Measurements from ENCODE around the gene MFNG. TPM values are rescaled to one million over a fixed set of nuclear protein-coding genes. Genes with fewer than 3 reads are reported as not detected.

MFNG gene
- total RNA-seq, 4 donors from 2014 or later = 11.7 to 24.9 (median 19.4) TPM

GRCh38 chr22:37432708-37433054 is 53.5 kb downstream of the MFNG start:
- H3K27me3 ChIP-seq = peaks cover 3 to 79% of the 10 kb centered on the region in 2 donors
- H3K27ac ChIP-seq = no peak overlapping the region
- H3K4me3 ChIP-seq = no peak overlapping the region
- H3K36me3 ChIP-seq = no peaks in the 10 kb centered on the region
- H3K4me1 ChIP-seq = peaks cover 0 to 7% (median 4%) of the 10 kb centered on the region in 4 donors
- TF ChIP-seq EP300 (IDR thresholded peaks at IDR 0.05) (no peak), CTCF (IDR thresholded peaks at IDR 0.05) (no peak), POLR2A (IDR thresholded peaks at IDR 0.05) (no peak)
- DNase-seq (ENCODE audit: low spot score in 2 of 2) = no peak
- WGBS, 2 donors = 93 to 97% methylated on average over 3 of the region's 3 CpGs
- H3K9me3 ChIP-seq = peaks cover 0 to 8% (median 0%) of the 10 kb centered on the region in 4 donors

GRCh38 chr22:37431801-37432707 is 54.1 kb downstream of the MFNG start:
- Histone ChIP-seq H3K36me3 (no peaks in the 10 kb centered on the region), H3K4me1 (peaks cover 0 to 13% (median 5%) of the 10 kb centered on the region in 4 donors), H3K27me3 (peaks cover 3 to 79% of the 10 kb centered on the region in 2 donors), H3K9me3 (peaks cover 0 to 8% (median 0%) of the 10 kb centered on the region in 4 donors), H3K27ac (no peak overlapping the region), H3K4me3 (no peak overlapping the region)
- 78 to 79% methylated on average over 13 to 14 of the region's 14 CpGs for WGBS, 2 donors
- DNase-seq (ENCODE audit: low spot score in 2 of 2) = no peak
- TF ChIP-seq EP300 (IDR thresholded peaks at IDR 0.05) (no peak), POLR2A (IDR thresholded peaks at IDR 0.05) (no peak), CTCF (IDR thresholded peaks at IDR 0.05) (no peak)

- peaks cover 3 to 85% of the 10 kb centered on the region in 2 donors for H3K27me3 ChIP-seq
- H3K36me3 ChIP-seq = no peaks in the 10 kb centered on the region
- WGBS, 2 donors = 73 to 93% methylated on average over 9 of the region's 9 CpGs
- no peak for DNase-seq (ENCODE audit: low spot score in 2 of 2)
- H3K4me3 ChIP-seq = no peak overlapping the region
- TF ChIP-seq CTCF (IDR thresholded peaks at IDR 0.05) (no peak), EP300 (IDR thresholded peaks at IDR 0.05) (no peak), POLR2A (IDR thresholded peaks at IDR 0.05) (no peak)
- peaks cover 0 to 20% (median 7%) of the 10 kb centered on the region in 4 donors for H3K4me1 ChIP-seq
- H3K27ac ChIP-seq = no peak overlapping the region
- H3K9me3 ChIP-seq = peaks cover 0 to 8% (median 0%) of the 10 kb centered on the region in 4 donors
Measured at GRCh38 chr22:37431366-37431765, 54.8 kb downstream of the MFNG start.

- 78% methylated on average over 6 of the region's 6 CpGs for WGBS, 2 donors
- peaks cover 0 to 8% (median 0%) of the 10 kb centered on the region in 4 donors for H3K9me3 ChIP-seq
- TF ChIP-seq POLR2A (IDR thresholded peaks at IDR 0.05) (no peak), CTCF (IDR thresholded peaks at IDR 0.05) (no peak), EP300 (IDR thresholded peaks at IDR 0.05) (no peak)
Measured at GRCh38 chr22:37430941-37431340, 55.2 kb downstream of the MFNG start.

More at GRCh38 chr22:37430941-37431340, 55.2 kb downstream of the MFNG start:
- no peaks in the 10 kb centered on the region for H3K36me3 ChIP-seq
- peaks cover 3 to 89% of the 10 kb centered on the region in 2 donors for H3K27me3 ChIP-seq
- H3K4me3 ChIP-seq = no peak overlapping the region
- no peak overlapping the region for H3K27ac ChIP-seq
- H3K4me1 ChIP-seq = peaks cover 0 to 24% (median 7%) of the 10 kb centered on the region in 4 donors
- DNase-seq (ENCODE audit: low spot score in 2 of 2) = no peak
